NCI-H2196 (cell line): ENCODE data around the gene IDNK.
"Not testable (repeated sequence)": the region's sequence is repeated elsewhere in the genome, so short reads cannot be mapped to it uniquely, and the experiment has no call there.

Experiments used
- DNase-seq: peaks from one replicate; lab custom pipeline; 2025; ENCODE audit not compliant: unreplicated experiment; lab: John Stamatoyannopoulos, UW

The IDNK gene

DNA sequence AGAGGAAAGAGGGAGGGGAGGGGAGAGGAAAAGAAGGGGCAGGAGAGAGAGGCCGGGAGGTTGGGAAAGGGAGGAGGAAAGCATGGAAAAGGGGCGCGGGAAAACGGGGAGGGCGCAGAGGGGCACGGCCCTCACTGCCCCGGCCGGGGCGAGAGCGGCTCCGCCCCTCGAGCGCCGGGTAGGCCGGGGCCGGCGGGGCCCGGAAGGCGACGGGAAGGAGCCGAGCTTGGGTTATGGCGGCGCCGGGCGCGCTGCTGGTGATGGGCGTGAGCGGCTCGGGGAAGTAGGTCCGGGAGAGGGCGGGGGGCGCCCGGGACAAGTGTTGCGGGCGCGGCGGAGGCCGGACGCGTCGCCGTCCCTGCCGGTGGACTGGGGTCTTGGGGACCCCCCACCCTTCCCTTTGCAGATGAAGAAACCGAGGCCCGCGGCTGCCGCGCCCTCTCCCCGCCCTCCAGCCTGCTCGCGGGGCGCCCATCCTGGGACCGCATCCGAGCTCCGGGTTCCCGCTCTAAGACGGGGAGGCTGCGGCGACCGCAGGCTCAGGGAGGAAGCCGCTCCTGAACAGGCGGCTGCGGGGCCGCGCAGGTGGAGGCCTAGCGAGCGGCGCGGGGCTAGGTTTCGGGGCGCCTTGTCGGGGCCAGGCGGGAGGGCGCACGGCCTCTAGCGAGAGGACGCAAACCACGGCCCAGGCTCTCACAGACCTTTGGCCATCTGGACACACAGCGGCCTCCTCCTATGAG, at the start of gene IDNK:
TSS of gene IDNK (plus strand) at position 205 of the 740 bp plus-strand sequence. CDS start at position 234, 29 bp downstream.
- DNase-seq = peak; percentile 82

DNA sequence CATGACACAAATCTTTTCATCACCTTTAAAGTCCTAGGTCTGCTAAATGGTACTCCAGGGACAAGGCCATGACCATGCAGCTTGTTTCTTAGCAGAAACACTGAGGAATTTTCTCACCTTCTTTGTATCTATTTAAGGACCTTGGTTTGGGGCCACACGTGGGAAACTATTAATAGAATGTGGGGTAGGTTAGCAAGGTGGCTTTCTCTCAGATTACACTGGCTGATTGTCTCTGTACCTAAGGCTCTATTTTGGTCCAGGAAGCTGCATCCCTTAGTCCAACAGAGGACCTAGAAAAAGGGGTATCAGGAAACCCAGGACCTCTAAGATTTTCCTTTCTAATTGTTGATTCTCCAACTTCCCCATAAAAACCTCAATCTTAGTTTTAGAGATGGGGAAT, 48.5 kb upstream of the IDNK start:
- no peak for DNase-seq

DNA sequence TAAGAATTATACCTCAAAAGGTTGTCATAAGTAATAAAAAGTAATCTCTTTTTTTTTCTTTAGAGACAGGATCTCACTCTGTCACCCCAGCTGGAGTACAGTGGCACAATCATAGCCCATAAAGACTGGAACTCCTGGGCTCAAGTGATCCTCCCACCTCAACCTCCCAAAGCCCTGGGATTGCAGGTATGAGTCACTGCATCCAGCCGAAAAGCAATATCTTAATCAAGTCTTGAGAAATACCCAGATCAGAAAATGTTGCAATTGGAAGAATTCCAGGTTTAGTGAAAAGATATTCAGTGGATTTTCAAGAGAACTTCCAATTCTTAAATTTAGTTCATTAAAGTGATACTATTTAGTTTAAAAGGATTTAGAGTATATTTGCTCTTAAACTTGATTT, 40.9 kb upstream of the IDNK start:
- DNase-seq = no peak

DNA sequence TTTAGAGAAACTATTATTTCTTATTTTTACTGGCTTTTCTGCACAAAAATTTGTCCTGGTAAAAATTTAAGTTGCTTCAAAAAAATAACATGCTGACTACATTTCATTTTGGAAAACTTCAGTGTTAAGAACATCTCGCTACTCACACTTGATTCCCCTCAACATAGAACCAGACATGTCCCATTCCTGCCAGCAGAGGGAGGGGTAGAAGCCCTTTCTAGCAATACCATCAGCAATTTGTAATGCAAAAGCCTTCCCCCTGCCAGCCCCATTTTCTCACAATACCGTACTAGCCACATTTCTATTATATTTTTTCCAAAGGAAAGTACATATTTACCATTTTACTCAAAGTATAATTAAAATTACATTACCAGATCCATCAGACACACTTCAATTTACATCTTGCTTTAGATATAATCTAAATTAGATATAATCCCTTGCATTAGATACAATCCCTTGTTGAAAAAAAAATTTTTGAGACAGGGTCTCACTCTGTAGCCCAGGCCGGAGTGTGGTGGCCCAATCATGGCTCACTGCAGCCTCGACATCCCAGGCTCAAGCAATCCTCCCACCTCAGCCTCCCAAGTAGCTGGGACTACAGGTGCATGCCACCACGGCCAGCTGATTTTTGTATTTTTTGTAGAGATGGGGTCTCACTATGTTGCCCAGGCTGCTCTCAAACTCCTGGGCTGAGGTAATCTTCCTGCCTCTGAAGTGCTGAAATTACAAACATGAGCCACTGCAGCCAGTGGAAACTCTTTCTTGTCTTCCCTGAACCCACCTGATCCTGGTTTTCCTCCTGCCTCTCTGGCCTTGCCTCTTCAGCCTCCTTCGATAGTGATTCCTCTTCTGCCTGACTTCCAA, 39.6 kb upstream of the IDNK start:
- peak; percentile 24 for DNase-seq

DNA sequence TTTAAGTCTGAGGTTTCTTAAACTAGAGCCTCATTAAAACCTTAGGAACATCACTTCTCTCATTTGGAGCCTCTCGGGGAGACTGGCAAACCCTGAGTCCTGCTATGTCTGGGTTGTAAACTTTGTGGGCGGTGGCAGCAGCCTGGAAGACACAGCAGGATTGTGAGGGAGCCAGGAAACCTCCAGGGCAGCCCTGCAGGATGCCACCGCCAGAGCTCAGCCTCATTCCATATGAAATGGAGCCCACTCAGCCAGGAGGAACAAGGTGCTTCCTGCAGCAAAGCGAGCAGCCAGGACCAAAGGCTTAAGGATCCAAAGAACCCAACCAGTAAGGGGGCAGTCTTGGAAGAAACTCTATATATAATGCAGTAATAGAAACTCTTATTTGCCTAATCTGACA, 37.9 kb upstream of the IDNK start:
- no peak for DNase-seq

DNA sequence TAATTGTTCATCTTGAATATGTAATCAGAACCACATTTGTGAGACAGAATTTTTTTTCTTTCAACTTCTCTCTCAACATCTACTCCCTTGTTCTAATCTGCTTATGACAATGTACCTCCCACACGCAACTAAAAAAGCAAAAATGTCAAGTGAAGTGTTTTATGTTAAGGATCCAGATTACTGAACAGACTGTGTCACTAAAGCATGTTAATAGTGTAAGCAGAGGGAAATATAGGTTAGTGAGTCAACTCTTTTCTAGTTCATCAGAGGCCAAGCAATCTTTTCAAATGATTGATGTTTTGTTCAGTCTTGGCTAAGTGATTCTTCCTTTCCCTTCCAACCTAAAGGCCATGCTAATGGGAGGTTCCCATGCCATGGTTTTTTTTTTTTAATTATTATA, 34.7 kb upstream of the IDNK start:
- DNase-seq = no peak

DNA sequence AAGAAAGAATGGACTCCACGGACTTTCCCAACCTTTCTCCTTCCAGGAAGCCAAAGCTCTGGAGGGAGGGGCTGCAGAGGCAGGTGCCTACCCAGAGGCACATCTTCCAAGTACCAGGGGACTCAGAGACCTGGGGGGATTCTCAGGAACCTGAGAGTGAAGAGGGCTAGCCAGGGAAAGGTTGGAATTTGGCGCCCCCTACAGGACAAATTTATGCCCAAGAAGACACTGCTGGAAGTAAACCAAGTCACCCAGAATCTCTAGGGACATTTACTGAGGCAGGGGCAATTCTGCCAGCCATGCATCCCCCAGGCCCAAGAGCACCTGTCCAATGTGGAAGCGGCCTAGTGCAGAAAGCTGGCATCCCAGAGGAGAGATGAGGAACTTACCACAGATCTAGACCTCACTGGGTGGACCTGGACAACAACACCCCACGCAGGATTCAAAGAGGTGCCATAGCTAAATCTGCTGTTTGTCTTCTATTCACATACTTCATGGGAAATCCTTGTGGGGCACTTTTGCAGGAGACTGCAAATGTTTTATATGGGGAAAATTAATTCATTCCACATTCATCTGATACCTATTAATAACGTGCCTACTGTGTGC, 25.9 kb upstream of the IDNK start:
- DNase-seq = peak; percentile 33

DNA sequence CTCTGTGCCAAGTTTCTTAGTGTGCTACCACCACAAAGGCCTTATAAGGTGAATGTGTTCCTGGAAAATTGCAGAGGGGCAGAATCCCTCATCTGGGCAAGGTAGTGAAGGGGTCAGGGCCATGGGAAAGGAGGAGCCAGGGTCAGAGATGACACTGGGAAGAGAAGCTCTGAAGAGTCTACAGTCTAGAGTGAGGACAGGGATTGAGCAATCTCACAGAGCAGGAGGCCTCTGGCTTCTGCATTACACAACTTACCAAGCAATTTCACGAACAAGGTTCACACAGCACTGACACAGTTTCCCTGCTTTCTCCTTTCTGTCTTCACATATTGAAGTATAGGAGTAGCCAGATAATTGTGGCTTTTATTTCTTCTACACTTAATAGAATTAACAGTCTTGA, 24.5 kb upstream of the IDNK start:
- DNase-seq = no peak

DNA sequence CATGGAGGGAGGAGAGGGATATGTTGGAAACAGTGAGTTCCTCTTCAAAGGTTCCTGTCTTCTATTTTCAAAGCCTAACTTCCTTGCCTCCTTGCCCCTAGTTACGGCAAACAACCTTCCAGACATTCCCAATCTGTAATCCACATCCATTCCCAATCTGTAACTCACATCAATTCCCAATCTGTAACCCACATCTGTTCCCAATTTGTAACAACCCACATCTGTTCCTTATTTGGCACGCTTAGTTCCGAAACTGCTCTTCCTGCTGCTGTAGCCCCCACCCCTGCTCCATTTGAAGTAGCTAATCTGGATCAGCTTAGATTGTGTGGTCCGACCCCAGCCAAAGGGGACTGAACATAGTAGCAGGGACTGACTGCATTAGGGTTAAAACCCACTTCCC, 23.9 kb upstream of the IDNK start:
- no peak for DNase-seq

DNA sequence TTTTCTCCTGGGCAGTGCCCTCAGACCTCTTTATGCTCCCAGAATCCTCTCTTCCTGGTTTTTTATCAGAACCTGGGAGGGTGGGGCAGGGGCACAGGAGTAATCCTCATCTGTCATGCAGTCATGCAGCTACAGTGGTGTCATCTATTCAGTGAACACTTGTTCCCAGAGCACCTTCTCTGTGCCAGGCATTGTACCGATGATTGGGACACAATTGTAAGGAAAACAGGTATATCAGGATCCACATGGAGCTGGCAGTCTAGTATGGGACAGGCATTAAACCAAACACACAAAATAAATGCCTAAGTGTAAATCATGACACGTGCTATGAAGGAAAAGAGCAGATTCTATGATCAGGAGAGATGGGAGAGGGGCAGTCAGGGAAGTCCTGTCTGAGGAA, 21.5 kb upstream of the IDNK start:
- no peak for DNase-seq

DNA sequence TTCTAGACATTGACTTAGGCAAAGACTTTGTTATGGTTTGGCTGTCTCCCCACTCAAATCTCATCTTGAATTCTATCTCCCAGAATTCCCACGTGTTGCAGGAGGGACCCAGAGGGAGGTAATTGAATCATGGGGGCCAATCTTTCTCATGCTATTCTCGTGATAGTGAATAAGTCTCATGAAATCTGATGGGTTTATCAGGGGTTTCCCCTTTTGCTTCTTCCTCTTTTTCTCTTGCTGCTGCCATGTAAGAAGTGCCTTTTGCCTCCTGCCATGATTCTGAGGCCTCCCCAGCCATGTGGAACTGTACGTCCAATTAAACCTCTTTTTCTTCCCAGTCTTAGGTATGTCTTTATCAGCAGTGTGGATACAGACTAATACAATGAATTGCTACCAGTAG, 15.3 kb upstream of the IDNK start:
- DNase-seq = not testable (repeated sequence)

DNA sequence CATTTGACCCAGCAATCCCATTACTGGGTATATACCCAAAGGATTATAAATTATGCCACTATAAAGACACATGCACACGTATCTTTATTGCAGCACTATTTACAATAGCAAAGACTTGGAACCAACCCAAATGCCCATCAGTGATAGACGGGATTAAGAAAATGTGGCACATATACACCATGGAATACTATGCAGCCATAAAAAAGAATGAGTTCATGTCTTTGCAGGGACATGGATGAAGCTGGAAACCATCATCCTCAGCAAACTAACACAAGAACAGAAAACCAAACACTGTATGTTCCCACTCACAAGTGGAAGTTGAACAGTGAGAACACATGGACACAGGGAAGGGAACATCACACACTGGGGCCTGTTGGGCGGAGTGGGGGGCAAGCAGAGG, 9.6 kb upstream of the IDNK start:
- DNase-seq = not testable (repeated sequence)

DNA sequence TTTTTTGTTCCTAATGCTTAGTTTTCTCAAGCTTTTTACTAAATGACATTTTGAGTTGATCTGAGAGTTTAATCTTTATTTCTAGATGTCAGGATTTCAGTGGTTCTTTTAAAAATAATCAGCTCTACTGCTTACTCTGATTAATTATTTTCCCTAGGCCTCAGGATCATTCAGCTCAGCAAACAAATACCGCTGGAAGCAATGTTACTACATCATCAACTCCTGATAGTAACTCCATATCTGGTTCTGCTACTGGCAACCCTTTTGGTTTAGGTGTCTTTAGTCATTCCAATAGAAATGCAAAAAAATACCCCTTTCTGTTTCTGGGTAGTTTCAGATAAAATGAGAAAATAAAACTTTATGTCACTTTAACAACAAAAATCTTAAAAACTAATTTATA, 5.6 kb upstream of the IDNK start:
- DNase-seq = no peak

DNA sequence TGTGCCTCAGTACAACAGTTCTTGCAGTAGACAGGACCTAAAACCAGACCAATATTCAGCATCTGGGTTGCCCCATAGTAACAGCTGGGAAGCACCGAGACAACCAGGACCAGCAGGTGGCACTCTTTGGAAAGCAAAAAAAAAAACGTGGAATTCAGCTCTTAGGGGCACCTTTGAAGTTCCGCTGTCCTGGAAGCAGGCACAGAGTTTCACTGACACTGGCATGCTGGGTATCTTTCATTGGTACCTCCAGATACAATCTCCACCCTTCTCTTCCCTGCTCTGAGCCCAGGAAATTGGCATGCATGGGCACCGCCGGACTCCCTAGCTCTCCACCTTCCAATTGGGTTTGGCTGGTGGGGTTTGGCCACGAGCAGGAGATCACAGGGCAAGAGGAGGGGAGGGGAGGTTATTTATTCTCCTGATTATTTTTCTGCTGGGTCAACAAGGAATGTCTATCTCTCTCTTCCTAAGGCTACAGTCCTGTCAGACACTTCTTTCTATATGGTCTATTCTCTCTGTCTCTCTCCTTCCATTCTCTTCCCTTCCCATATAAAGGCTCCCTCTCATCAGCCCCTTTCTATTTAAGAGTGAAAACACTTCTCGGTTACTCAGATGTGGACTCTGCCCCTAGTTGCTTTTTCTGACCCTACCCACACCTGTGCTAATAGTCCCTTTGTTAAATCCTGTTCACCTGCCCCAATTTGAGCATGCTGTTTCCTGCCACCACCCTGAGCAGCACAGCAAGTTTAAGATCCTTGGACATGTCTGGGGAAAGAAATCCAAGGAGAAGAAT, 1.9 kb upstream of the IDNK start:
- DNase-seq = no peak

DNA sequence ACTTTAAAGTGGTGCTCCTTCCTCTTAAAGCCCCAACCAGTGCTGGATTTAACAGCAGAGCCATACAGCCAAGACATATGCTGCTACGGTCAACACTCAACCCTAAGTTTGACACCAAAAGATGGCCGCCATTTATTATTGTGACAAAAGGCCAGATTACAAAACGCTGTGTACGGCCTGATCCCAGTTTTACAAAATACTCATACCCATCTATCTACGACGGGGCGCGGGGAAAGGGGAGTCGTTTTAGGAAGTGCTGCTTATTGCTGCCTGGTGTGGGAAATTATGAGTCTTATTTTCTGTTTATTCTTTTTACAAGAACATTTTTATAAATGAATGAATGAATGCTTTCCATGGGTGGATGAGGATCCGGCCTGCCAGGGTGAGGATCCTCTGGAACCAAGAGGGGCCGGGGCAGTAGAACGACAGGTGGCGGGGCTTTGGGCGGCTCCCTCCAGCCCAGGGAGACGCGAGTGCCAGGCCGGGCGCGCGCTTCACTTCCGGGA, 457 bp upstream of the IDNK start:
- no peak for DNase-seq

DNA sequence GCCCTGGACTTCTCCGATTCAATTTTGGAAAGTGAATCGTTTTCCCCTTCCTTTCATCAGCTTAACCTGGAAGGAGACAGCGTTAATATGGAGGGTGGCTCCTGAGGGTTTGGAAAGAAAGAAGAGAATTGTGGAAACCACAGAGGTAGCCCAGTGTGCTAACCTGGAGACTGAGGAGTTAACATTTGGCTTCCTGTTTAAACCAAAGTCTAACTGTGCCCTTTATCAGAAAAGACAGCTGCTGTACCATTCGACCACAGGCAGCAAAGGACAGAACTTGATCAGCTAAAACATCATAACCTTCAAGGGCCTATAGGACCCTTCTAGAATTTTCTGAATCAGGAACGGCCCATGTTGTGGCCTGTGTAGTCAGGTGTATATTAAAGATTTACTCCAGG, 735 bp downstream of the IDNK start:
- no peak for DNase-seq

DNA sequence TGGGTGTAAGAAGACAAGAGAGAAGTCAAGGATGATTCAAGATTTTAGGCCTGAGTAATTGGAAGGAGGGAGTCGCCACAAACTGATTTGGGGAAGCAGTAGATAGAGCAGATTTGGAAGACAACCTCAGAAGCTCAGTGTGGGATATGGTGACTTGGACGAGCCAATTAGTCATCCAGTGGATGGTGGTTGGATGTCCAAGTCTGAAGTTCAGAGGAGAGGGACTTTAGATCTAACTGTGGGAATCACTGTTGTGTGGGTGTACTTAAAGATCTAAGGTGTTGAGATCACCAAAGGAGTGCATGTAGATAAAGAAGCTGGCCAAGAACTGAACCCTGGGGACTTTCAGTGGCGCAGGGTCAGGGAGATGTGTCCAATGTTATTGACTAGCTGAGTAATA, 2.2 kb downstream of the IDNK start:
- DNase-seq = no peak

DNA sequence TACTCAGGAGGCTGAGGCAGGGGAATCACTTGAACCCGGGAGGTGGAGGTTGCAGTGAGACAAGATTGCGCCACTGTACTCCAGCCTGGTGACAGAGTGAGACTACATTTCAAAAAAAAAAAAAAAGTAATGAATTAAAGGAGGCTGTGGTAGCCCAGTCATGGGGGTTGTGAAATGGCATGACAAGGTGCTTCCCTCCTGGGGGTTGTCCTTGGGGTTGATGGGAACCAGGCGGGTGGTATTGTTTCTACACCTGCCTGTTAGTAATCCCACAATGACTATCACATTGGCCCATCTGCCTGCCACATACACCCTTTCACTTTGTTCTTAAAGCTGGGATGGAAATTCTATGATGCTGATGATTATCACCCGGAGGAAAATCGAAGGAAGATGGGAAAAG, 5.6 kb downstream of the IDNK start:
- no peak for DNase-seq

DNA sequence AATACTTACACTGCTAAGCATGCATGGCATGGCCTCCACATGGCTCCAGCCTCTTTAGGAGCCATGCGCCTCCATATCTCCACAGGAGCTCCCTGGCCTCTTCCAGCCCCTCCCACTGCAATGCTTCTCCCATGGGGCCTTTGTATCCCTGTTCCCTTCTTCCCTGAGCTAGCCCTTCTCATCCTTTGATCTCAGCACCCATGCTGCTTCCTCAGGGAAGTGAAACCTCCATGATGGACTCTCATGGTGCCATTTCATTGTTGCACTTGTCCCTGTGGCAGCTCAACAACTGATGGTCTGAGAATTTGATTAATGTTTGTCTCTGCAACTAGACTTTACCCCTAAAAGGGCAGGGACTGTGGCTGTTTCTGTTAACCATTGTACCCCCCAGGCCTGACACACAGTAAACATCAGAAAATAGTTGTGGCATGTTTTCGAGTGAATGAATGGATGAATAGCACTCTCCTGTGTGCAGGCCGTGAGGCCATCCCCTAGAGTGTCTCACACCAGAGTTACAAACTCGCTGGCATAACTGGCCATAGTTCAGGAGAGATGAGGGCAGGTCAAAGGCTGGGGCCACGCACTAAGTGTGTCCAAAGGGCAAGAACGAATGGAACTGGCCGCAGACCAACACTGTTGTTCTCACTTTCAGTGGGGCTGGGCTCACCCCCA, 6.6 kb downstream of the IDNK start:
- DNase-seq = no peak

DNA sequence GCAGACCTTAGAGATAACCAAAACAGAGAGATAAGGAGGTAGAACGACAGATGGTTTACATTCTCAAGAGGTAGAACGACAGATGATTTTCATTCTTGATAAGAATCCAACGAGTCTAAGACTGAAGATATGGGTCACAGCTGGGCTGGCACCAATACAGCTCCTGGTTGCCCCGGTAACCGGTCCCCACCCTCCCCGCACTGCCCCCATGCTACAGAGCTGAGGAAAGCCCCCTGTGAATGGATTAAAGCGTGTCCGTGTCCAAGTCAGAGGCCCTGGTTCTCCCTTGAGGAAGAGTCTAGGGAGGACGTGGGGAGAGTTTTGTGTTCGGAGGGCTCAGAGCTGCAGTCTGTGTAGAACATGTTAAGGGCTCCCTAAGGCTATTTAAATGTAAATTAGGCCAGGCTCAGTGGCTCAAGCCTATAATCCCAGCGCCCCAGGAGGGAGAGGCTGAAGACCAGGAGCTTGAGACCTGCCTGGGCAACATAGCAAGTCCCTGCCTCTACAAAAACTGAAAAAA, 8.1 kb downstream of the IDNK start:
- no peak for DNase-seq
